GM23248 (cell line): Measurements from ENCODE around the gene QDPR. TPM values are rescaled to one million over a fixed set of nuclear protein-coding genes. Genes with fewer than 3 reads are reported as not detected.

Experiments used
- DNase-seq: peaks from one replicate; pipeline ENCODE4 v3.0.0-alpha.2; 2015
- H2AFZ ChIP-seq: fragments of 200-600 bp; sonication (generic); 2 replicates; pipeline ENCODE4 v1.6.1; 2016; ENCODE audit warnings: antibody characterized with exemption
- H3F3A ChIP-seq: fragments of 200-600 bp; sonication (generic); 2 replicates; pipeline ENCODE4 v1.6.1; 2016; ENCODE audit warnings: mild to moderate bottlenecking, antibody characterized with exemption, mixed run types; ENCODE audit not compliant: insufficient read depth
- H3K27ac ChIP-seq: fragments of 200-600 bp; sonication (generic); 2 replicates; pipeline ENCODE4 v1.5.1; 2016; ENCODE audit warnings: mild to moderate bottlenecking
- H3K27me3 ChIP-seq: fragments of 200-600 bp; sonication (generic); replicated peaks from 2 replicates; pipeline ENCODE4 v1.6.1; 2016; ENCODE audit warnings: mild to moderate bottlenecking; ENCODE audit not compliant: insufficient read depth
- H3K36me3 ChIP-seq: fragments of 200-600 bp; sonication (generic); 2 replicates; pipeline ENCODE4 v1.6.1; 2016; ENCODE audit warnings: low read depth, mild to moderate bottlenecking
- H3K4me1 ChIP-seq: fragments of 200-600 bp; sonication (generic); 2 replicates; pipeline ENCODE4 v1.6.1; 2016; ENCODE audit warnings: mild to moderate bottlenecking; ENCODE audit not compliant: insufficient read depth
- H3K4me2 ChIP-seq: fragments of 200-600 bp; sonication (generic); one replicate; pipeline ENCODE4 v1.6.1; 2016; ENCODE audit warnings: mild to moderate bottlenecking; ENCODE audit not compliant: unreplicated experiment
- H3K4me3 ChIP-seq: fragments of 200-600 bp; sonication (generic); 2 replicates; pipeline ENCODE4 v1.5.1; 2016; ENCODE audit warnings: mild to moderate bottlenecking
- H3K79me2 ChIP-seq: fragments of 200-600 bp; sonication (generic); 2 replicates; pipeline ENCODE4 v1.6.1; 2016; ENCODE audit warnings: mild to moderate bottlenecking; ENCODE audit not compliant: insufficient read depth
- H3K9ac ChIP-seq: fragments of 200-600 bp; sonication (generic); 2 replicates; pipeline ENCODE4 v1.6.1; 2016; ENCODE audit warnings: mild to moderate bottlenecking
- H3K9me2 ChIP-seq: fragments of 200-600 bp; sonication (generic); 2 replicates; pipeline ENCODE4 v1.6.1; 2016; ENCODE audit warnings: mixed run types, mild to moderate bottlenecking, moderate library complexity; ENCODE audit not compliant: insufficient read depth
- H3K9me3 ChIP-seq: fragments of 200-600 bp; sonication (generic); one replicate; pipeline ENCODE4 v1.6.1; 2017; ENCODE audit warnings: low read depth
- H4K20me1 ChIP-seq: fragments of 200-600 bp; sonication (generic); 2 replicates; pipeline ENCODE4 v1.6.0; 2016; ENCODE audit not compliant: insufficient read depth
- EZH2 ChIP-seq: fragments of 200-600 bp; sonication (generic); IDR thresholded peaks from 2 replicates; pipeline ENCODE4 v1.6.1; 2018; ENCODE audit warnings: antibody characterized with exemption, mild to moderate bottlenecking; ENCODE audit not compliant: insufficient read depth, poor library complexity, severe bottlenecking
- EZH2phosphoT487 ChIP-seq: fragments of 200-600 bp; sonication (generic); IDR thresholded peaks from 2 replicates; pipeline ENCODE4 v1.6.1; 2018; ENCODE audit warnings: antibody characterized with exemption, moderate library complexity, mild to moderate bottlenecking, low read depth; ENCODE audit not compliant: insufficient read depth
- WGBS, 2 experiments: methylation state at CpG; one replicate each; pipeline ENCODE4 v1.1.6; 2015 to 2017; ENCODE audit warnings: low lambda C conversion rate in 2 of 2, low coverage in 1 of 2; ENCODE audit errors: missing lambda C conversion rate in 2 of 2; 5-methylcytosine and 5-hydroxymethylcytosine counted together
- in situ Hi-C: fragments of 300-500 bp; cut with MboI; formaldehyde crosslinking; loops from 2 replicates; pipeline ENCODE4 v1.15.0; 2020
- polyA plus RNA-seq: library from polyadenylated mRNA; unstranded; fragments of >200 nt; fragmentation: Nextera tagmentation; extraction: Ambion mirVana; gene quantifications from 2 replicates; pipeline ENCODE4 v1.2.1, GENCODE V29; 2016
- total RNA-seq: library from RNA; depleted of rRNA; stranded (reverse); fragments of >200 nt; shearing (Covaris generic); gene quantifications from 2 replicates; pipeline ENCODE4 v1.2.3, GENCODE V29; 2014

QDPR gene
- total and polyA plus RNA-seq, 2 experiments from 2014 or later = 13.9 to 40.4 TPM

GRCh38 chr4:17535242-17535641, 23.4 kb upstream of the QDPR start:
- in situ Hi-C loops = no loop called here
- Histone ChIP-seq H3K9me3 (no peaks in the 10 kb centered on the region), H3K27ac (no peak overlapping the region), H3K4me1 (no peaks in the 10 kb centered on the region), H3K9me2 (no peaks in the 10 kb centered on the region), H3K4me3 (no peak overlapping the region), H3F3A (no peaks in the 10 kb centered on the region), H3K36me3 (no peaks in the 10 kb centered on the region), H3K4me2 (no peak overlapping the region), H3K27me3 (no peaks in the 10 kb centered on the region; the same call in 1 of the 2 replicates), H3K79me2 (no peaks in the 10 kb centered on the region), H3K9ac (no peak overlapping the region), H2AFZ (0 out of 2 replicates have a peak overlapping the region, but pooled peaks have one; percentile 14), H4K20me1 (no peaks in the 10 kb centered on the region)
- no peak for TF ChIP-seq EZH2
- DNase-seq = no peak
- 59 to 64% methylated on average over 4 of the region's 4 CpGs for WGBS, 2 experiments

GRCh38 chr4:17534705-17535104, 22.8 kb upstream of the QDPR start:
- H3K27me3 ChIP-seq = no peaks in the 10 kb centered on the region

GRCh38 chr4:17531538-17532285, 19.8 kb upstream of the QDPR start:
- WGBS, 2 experiments = 41 to 43% methylated on average over 8 of the region's 8 CpGs
- no peak for TF ChIP-seq EZH2phosphoT487
- TF ChIP-seq EZH2 = no peak
- H3K79me2 ChIP-seq = no peaks in the 10 kb centered on the region
- no peaks in the 10 kb centered on the region for H3K36me3 ChIP-seq
- no peak overlapping the region for H2AFZ ChIP-seq
- no peaks in the 10 kb centered on the region for H3K4me1 ChIP-seq
- H3K9ac ChIP-seq = no peak overlapping the region
- H3K27ac ChIP-seq = no peak overlapping the region
- no peak for DNase-seq
- H3K27me3 ChIP-seq = no peaks in the 10 kb centered on the region
- no peak overlapping the region for H3K4me2 ChIP-seq
- no peak overlapping the region for H3K4me3 ChIP-seq
- H3K9me2 ChIP-seq = no peaks in the 10 kb centered on the region
- no peaks in the 10 kb centered on the region for H3K9me3 ChIP-seq
- in situ Hi-C loops = no loop called here
- no peaks in the 10 kb centered on the region for H4K20me1 ChIP-seq
- no peaks in the 10 kb centered on the region for H3F3A ChIP-seq

More at GRCh38 chr4:17534705-17535104, 22.8 kb upstream of the QDPR start:
- Histone ChIP-seq H3K9me3 (no peaks in the 10 kb centered on the region), H3K79me2 (no peaks in the 10 kb centered on the region), H3K9ac (no peak overlapping the region), H3K27ac (no peak overlapping the region), H3K9me2 (no peaks in the 10 kb centered on the region), H3K4me2 (no peak overlapping the region), H2AFZ (no peak overlapping the region), H3K4me3 (no peak overlapping the region), H4K20me1 (no peaks in the 10 kb centered on the region), H3K4me1 (no peaks in the 10 kb centered on the region), H3K36me3 (no peaks in the 10 kb centered on the region), H3F3A (no peaks in the 10 kb centered on the region)
- DNase-seq = no peak
- TF ChIP-seq EZH2phosphoT487 = no peak
- TF ChIP-seq EZH2 = no peak
- 79 to 84% methylated on average over 4 of the region's 4 CpGs for WGBS, 2 experiments
- in situ Hi-C loops = no loop called here

- in situ Hi-C loops = no loop called here
- H3K9me2 ChIP-seq = no peaks in the 10 kb centered on the region
- 75 to 76% methylated on average over 10 of the region's 10 CpGs for WGBS, 2 experiments
Measured at GRCh38 chr4:17528551-17529165, 16.8 kb upstream of the QDPR start.

More at GRCh38 chr4:17528551-17529165, 16.8 kb upstream of the QDPR start:
- H2AFZ ChIP-seq = no peak overlapping the region
- H3K4me1 ChIP-seq = no peaks in the 10 kb centered on the region
- H4K20me1 ChIP-seq = no peaks in the 10 kb centered on the region
- H3F3A ChIP-seq = no peaks in the 10 kb centered on the region
- H3K4me2 ChIP-seq = no peak overlapping the region
- no peaks in the 10 kb centered on the region for H3K79me2 ChIP-seq
- H3K36me3 ChIP-seq = no peaks in the 10 kb centered on the region
- H3K4me3 ChIP-seq = no peak overlapping the region
- no peak for DNase-seq
- 0 out of 2 replicates have a peak, but pooled peaks cover 7% of the 10 kb centered on the region for H3K27me3 ChIP-seq
- H3K27ac ChIP-seq = no peak overlapping the region
- TF ChIP-seq EZH2phosphoT487 (no peak), EZH2 (no peak)
- H3K9ac ChIP-seq = no peak overlapping the region
- H3K9me3 ChIP-seq = no peaks in the 10 kb centered on the region
